Left forelimb (tissue), 1 donor: Measurements from ENCODE around the gene ARHGAP45.
A peak's percentile ranks its signal among the peaks of the same experiment; 100 is the strongest.

Experiments used
- DNase-seq: peaks from one replicate; pipeline ENCODE4 v3.0.0-alpha.2; 2018; ENCODE audit warnings: low spot score

The ARHGAP45 gene

DNA sequence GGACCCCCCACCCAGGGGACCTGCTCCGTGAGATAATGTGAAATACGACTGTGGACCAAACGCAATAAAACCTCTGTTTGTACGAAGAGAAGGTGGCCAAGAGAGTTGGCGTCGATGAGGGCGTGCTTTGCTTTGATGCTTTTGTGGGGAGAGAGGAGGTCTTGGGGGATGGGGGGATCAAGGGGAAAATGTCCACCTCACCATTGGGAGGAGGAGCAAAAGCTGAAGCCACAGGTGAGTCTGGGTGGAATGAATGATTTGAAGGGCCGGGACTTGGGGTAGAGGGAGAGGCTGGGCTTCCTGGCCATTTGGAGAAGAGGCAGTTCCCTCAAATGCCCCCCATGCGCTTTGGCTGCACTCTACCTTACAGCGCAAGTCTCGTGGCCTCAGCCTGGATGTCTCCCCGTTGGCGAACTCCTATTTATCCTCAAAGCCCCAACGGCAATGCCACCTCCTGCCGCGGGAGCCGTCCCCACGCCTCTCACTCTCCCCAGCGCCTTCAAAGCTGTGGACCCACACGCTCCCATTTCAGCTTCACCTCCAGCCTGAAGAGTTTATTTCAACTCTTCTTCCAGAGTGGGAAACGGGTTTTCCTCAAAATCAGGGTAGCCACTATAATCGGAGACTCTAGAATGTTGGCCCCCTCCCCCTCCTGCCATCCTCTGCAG lies 27.9 kb upstream of the ARHGAP45 start:
- DNase-seq: no peak

DNA sequence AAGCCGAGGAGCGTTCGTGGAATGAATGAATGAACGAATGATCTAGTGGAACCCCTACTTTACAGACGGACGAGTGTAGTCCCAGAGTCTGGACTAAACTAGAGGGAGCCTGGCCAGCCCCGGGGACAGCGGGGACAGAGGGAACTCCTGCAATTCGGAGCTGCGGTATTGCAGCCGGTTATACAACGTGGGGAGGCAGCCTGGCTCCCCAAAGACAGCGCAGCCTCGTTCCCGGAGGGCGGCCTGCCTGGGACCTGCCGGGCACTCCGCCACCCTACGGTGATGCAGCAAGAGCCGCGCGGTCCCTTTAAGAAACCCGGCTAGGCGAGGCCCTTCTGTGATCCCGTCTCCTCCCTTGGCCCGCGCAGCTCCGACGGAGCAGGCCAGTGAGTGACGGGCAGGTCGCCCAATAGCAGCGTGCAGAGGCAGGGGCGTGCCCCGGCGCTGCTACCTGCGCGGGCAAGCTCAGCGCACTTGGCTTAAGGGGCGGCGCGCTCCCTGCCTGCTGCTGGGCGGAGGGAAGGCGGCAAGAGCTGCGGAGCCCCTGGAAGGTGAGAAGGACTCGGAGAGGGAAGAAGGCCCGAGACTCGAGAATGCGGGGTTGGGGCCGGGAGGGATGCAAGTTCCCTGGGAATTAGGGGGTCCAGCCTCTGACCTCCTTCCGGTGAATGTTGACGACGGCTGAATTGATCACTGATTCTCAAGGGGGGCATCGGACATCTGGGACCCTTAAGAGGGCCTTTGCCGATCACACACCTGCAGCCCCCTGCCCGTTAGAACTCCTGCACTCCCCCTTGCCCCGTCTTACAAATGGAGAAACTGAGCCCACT lies 27.1 kb upstream of the ARHGAP45 start, which contains the start of gene ABCA7:
Gene ABCA7, plus strand, starts transcription at position 462 of the 830 bp plus-strand sequence. CDS start 1,255 bp downstream, outside the sequence.
- DNase-seq: peak; percentile 92

DNA sequence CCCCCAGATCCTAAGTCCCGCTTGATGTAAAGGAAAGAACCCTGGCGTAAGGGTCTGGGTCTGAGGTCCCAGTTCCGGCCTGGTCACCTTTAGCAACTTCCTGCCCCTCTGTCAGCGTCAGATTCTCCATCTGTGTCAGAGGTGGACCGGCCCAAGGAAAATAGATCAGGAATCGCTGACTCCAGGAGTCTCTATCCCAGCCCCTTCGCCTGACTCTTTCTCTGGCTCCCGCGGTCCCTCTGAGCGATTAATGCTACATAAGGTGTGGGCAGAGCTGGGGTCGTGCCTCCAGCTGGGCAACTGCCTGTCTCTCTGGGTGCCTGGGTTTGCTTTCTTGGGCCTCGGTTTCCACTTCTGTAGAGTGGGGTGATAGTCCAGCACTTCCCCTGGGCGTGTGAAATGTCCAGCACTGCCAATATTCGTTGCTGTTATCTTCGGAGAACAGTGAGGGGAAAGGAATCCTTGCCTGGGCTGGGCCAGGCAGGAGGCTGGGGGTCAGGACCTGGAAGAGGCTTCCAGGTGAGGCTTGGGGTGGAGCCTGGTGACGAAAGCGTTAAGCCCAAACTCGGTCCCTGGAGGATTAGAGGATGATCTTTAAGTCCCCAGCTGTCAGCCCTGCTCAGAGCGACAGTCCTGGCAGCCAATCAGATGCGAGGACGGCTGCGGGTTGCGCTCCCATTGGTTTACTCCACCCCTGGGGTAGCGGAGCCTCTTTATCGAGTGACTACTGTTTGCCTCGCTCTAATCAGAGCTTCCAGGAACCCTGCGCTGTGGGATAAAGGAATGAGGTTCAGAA lies 26.3 kb upstream of the ARHGAP45 start:
- DNase-seq: peak; percentile 85

DNA sequence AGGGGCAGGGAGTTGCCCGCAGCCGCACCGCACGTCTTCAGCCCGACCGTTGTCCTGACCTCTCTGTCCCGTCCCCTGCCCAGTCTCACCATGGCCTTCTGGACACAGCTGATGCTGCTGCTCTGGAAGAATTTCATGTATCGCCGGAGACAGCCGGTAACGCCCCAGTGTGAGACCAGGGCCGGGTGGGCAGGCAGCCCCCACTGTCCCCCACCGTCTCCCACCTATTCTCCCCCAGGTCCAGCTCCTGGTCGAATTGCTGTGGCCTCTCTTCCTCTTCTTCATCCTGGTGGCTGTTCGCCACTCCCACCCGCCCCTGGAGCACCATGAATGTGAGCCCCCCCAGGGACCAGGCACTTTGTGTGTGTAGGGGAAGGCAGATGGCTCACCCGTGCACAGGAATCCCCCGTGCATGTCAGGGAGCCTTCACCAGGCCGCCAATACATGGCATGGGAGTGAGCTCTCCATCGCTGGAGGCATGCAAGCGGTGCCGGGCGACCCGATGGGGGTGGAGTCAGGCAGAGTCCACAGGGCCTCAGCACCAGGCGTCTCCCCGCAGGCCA lies 25.6 kb upstream of the ARHGAP45 start:
- DNase-seq: no peak

DNA sequence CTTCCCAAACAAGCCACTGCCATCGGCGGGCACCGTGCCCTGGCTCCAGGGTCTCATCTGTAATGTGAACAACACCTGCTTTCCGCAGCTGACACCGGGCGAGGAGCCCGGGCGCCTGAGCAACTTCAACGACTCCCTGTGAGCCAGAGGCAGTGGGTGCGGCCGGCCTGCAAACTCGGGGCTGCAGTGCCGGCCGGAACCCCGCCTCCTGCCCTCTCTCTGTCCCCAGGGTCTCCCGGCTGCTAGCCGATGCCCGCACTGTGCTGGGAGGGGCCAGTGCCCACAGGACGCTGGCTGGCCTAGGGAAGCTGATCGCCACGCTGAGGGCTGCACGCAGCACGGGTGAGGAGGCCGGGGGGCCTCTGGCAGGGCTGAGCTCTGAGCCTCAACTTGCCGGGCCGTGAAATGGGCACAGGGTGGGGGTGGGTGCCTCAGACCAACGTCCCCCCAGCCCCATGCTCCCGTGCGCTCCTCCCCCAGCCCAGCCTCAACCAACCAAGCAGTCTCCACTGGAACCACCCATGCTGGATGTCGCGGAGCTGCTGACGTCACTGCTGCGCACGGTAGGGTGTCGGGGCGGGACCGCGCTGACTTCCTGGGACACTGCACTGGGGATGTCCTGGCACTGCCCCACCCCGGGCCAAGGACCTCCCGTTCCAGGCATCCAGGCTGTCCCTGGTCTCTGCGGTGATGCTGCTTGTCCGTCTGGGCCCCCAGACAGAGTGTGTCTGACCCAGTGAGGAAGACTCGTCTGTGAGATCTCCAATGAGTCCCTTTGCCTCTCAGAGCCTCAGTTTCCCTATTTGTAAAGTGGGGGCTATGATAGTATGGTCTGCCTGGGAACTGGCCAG lies 24.9 kb upstream of the ARHGAP45 start:
- DNase-seq: no peak

DNA sequence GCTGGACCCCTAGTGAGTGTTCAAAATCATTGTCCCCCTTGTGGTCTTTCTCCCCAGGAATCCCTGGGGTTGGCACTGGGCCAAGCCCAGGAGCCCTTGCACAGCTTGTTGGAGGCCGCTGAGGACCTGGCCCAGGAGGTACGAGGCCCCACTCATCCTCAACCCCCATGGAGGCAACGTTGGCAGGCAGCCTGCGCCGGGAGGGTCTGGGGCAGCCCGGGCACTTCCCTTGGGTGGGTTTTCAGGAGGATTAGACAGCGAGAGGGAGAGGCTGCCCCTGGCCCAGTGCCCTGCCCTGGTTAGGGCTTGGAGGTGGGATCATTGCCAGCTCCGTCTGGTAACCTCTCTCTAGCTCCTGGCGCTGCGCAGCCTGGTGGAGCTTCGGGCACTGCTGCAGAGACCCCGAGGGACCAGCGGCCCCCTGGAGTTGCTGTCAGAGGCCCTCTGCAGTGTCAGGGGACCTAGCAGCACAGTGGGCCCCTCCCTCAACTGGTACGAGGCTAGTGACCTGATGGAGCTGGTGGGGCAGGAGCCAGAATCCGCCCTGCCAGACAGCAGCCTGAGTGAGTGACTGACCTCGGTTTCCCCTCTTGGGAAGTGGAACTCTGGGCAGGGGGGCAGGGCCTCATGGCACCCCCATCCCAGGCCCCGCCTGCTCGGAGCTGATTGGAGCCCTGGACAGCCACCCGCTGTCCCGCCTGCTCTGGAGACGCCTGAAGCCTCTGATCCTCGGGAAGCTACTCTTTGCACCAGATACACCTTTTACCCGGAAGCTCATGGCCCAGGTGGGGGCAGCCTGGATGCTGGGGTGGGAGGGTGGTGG lies 24.1 kb upstream of the ARHGAP45 start:
- DNase-seq: no peak

DNA sequence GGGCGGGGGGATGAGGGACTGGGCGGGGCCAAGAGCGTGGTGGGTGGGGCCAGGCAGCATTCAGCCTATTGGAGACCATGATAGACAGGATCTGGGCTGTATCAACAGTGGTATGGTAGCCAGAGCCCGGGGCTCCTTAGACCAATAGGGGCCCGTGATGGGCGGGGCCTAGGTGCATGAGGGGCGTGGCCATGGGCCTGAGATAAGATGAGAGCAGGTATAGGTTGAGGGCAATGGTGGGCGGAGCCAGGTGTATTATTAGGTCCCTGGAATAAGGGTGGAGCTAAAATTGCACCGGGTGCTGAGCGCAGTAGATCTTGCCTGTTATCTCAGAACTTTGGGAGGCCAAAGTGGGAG lies 21.7 kb upstream of the ARHGAP45 start:
- DNase-seq: no peak

DNA sequence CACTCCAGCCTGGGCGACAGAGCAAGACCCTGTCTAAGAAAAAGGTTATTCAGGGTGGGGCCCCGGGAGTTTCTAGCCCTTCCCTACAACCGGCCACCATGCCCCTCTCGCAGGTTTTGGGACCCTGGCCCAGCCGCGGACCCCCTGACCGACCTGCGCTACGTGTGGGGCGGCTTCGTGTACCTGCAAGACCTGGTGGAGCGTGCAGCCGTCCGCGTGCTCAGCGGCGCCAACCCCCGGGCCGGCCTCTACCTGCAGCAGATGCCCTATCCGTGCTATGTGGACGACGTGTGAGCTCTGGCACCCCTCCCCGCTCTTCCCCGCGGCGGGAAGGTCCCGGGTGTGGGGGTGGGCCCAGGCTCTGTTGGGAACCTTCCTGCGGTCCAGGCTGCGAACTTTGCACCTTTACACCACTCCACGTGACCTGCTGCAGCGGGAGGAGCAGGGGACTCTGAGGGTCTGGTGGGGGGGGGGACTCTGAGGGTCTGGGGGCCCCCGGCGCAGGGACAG lies 20.8 kb upstream of the ARHGAP45 start:
- no peak for DNase-seq

DNA sequence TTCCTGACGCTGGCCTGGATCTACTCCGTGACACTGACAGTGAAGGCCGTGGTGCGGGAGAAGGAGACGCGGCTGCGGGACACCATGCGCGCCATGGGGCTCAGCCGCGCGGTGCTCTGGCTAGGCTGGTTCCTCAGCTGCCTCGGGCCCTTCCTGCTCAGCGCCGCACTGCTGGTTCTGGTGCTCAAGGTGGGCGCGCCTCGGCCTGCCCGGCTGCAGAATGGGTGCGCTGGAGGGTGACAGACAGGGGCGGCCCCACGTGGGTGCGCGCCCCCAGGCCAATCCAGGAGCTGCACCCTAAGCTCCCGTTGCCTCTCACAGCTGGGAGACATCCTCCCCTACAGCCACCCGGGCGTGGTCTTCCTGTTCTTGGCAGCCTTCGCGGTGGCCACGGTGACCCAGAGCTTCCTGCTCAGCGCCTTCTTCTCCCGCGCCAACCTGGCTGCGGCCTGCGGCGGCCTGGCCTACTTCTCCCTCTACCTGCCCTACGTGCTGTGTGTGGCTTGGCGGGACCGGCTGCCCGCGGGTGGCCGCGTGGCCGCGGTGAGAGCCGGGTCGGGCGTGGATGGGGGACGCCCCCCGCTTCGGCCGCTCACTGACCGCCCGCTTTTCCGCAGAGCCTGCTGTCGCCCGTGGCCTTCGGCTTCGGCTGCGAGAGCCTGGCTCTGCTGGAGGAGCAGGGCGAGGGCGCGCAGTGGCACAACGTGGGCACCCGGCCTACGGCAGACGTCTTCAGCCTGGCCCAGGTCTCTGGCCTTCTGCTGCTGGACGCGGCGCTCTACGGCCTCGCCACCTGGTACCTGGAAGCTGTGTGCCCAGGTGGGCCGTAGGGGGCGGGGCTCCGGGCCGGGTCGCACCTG lies 19.9 kb upstream of the ARHGAP45 start:
- DNase-seq: no peak

DNA sequence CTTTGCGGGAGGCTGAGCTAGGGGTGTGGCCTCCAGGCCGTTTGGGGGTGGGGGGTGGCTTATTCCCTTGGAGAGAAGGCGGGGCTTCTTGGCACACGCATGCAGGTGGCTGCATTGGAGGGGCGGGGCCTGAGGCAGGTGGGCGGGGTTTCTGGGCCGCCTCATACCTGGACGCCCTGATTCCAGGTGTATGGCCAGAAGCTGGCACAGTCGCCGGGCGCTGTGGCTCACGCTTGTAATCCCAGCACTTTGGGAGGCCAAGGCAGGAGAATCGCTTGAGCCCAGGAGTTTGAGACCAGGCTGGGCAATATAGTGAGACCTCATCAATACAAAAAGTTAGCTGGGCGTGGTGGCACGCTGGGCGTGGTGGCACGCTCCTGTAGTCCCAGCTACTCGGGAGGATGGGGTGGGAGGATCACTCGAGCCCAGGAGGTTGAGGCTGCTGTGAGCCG lies 19.2 kb upstream of the ARHGAP45 start:
- no peak for DNase-seq

DNA sequence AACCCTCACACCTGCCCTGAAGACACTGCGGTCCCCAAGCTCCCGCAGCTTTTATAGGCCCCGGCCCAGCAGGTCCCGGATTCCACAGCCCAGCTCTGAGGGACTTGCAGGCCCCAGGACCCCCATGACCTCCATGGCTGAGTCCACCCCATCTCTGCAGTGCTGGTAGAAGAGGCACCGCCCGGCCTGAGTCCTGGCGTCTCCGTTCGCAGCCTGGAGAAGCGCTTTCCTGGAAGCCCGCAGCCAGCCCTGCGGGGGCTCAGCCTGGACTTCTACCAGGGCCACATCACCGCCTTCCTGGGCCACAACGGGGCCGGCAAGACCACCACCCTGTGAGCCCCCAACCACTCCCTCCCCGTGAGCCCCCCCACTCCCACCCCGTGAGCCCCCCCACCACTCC lies 17.9 kb upstream of the ARHGAP45 start:
- DNase-seq: no peak

DNA sequence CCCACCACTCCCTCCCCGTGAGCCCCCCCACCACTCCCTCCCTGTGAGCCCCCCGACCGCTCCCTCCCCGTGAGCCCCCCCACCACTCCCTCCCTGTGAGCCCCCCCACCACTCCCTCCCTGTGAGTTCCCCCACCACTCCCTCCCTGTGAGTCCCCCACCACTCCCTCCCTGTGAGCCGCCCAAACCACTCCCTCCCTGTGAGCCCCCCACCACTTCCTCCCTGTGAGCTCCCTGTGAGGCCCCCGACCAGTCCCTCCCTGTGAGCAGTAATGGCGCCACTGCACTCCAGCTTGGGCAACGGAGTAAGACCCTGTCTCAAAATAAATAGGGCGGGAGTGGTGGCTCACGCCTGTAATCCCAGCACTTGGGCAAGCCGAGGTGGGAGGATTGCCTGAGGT lies 17.2 kb upstream of the ARHGAP45 start:
- no peak for DNase-seq

DNA sequence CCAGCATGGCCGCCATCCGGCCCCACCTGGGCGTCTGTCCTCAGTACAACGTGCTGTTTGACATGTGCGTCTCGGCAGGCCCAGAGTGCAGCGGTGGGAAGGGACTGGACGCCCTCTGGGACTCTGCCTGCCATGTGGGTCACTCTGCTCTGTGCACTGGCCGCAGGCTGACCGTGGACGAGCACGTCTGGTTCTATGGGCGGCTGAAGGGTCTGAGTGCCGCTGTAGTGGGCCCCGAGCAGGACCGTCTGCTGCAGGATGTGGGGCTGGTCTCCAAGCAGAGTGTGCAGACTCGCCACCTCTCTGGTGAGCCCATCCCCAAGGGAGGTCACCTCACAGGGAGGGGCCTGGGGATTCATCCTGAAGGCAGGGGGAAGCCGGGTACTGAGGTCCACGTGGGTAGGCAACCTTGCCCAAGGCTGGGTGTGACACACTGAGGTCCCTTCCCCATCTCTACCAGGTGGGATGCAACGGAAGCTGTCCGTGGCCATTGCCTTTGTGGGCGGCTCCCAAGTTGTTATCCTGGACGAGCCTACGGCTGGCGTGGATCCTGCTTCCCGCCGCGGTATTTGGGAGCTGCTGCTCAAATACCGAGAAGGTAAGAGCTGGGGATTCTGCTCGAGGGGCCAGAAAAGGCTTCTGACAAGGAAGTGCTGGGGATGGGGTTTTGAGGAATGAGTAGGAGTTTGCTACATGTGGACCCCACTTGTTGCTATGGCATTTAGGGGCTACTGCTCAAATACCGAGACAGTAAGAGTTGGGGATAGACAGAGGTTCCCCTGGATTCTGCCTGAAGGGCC lies 15.8 kb upstream of the ARHGAP45 start:
- no peak for DNase-seq

DNA sequence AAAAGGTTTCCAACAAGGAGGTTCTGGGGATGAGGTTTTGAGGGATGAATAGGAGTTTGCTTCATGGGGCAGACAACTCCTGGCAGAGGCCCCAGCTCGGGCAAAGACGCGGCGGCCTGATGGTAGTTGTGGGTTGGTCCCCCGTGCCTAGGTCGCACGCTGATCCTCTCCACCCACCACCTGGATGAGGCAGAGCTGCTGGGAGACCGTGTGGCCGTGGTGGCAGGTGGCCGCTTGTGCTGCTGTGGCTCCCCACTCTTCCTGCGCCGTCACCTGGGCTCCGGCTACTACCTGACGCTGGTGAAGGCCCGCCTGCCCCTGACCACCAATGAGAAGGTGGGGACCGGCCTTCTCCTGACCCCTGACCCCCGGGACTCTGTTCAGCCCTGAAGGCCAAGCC lies 15.2 kb upstream of the ARHGAP45 start:
- no peak for DNase-seq

DNA sequence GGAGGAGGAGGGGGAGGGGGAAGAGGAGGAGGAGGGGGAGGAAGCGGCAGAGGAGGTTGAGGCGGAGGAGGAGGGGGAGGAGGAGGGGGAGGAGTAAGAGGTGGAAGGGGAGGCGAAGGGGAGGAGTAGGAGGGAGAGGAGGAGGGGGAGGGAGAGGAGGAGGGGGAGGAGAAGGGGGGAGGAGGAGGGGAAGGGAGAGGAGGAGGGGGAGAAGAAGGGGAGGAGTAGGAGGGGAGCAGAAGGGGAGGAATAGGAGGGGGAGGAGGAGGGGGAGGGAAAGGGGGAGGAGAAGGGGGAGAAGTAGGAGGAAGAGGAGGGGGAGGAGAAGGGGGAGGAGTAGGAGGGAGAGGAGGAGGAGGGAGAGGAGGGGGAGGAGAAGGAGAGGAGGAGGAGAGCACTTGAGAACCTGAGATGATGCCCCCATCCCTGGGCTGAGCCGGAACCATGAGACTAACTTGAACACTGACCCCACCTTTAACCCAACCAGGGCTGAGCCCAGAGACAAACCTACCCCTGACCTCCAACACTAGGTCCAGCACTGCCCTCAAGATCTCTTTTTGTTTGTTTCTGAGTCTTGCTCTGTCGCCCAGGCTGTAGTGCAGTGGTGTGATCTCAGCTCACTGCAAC lies 14.5 kb upstream of the ARHGAP45 start:
- no peak for DNase-seq

DNA sequence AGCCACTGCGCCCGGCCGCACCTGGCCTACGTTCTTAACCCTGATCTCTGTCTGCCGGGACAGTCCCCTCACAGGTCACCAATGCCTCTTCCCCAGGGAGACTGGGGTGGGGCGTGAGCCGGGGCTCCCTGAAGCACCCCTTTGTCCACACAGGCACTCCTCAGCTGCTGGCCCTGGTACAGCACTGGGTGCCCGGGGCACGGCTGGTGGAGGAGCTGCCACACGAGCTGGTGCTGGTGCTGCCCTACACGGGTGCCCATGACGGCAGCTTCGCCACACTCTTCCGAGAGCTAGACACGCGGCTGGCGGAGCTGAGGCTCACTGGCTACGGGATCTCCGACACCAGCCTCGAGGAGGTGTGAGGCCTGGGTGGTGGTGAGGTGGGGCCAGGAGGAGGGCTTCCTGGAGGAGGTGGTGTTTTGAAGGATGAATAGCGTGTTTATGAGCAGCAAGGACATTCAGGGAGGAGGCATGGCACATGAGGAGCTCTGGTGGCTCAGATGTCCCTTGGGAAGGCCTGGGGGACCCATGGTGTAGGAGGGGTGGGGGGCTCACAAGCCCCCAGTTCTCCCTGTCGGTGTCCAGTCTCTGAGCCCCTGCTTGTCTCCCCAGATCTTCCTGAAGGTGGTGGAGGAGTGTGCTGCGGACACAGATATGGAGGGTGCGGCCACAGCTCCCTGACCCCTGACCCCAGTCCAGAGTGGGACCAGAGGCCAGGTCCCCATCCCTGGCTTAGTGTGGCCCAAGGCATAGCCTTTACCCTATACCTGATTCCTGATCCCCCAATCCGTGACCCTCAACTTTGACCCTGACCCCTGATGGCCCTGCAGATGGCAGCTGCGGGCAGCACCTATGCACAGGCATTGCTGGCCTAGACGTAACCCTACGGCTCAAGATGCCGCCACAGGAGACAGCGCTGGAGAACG lies 13.5 kb upstream of the ARHGAP45 start:
- DNase-seq: no peak
